Measurements from ENCODE around the gene SMPD2. TPM values are rescaled to one million over a fixed set of nuclear protein-coding genes. Genes with fewer than 3 reads are reported as not detected.

SMPD2 gene
- total RNA-seq, 1 experiment from 2014 or later, result 19.9 TPM

- H3K36me3 Mint-ChIP-seq (ENCODE audit: insufficient read depth, unreplicated experiment), result peaks cover 43% of the 10 kb centered on the region
- H3K4me1 Mint-ChIP-seq (ENCODE audit: insufficient read depth, unreplicated experiment), result peaks cover 25% of the 10 kb centered on the region
- ChIA-PET CTCF (interaction anchor here (0.6 to 1.2 kb wide), 3 partner anchors 100 to 899 kb away, joined by 4 to 5 read pairs (median 5); partner anchors contain the start of gene CD164), POLR2A (interaction anchor here (0.6 to 2.1 kb wide), 7 partner anchors 12 to 920 kb away, joined by 3 to 13 read pairs (median 4); partner anchors contain the start of genes CD164, PPIL6 and SMPD2)
- intact Hi-C loops (cut with micrococcal nuclease), result loop anchor here (2.0 kb wide), 1 partner anchor 42 kb away; the partner anchor contains the start of genes PPIL6 and SMPD2
- TF ChIP-seq CTCF (IDR thresholded peaks at IDR 0.05; ENCODE audit: unreplicated experiment), result no peak
- DNase-seq (ENCODE audit: unreplicated experiment), result peak; percentile 88
- no peaks in the 10 kb centered on the region for H3K27me3 Mint-ChIP-seq (ENCODE audit: insufficient read depth, unreplicated experiment)
- BruUV-seq (replicated peaks), result no TSS peak
- peak within 1 kb of the TSS; percentile 89 for H3K4me3 Mint-ChIP-seq (ENCODE audit: unreplicated experiment)
- H3K9me3 Mint-ChIP-seq (ENCODE audit: unreplicated experiment), result no peaks in the 10 kb centered on the region
- H3K27ac Mint-ChIP-seq (ENCODE audit: low read depth, unreplicated experiment), result peak within 1 kb of the TSS; percentile 37
Measured at GRCh38 chr6:109482905-109483734, 42.6 kb downstream of the SMPD2 start, which contains the start of gene ZBTB24. TSS of gene ZBTB24 (minus strand) at chr6:109483219. CDS start at chr6:109482026, 1,193 bp downstream.

- peaks cover 20% of the 10 kb centered on the region for H3K4me1 Mint-ChIP-seq (ENCODE audit: insufficient read depth, unreplicated experiment)
- ChIA-PET CTCF (no interaction called here), POLR2A (no interaction called here)
- H3K27me3 Mint-ChIP-seq (ENCODE audit: insufficient read depth, unreplicated experiment), result no peaks in the 10 kb centered on the region
- no peak for TF ChIP-seq CTCF (IDR thresholded peaks at IDR 0.05; ENCODE audit: unreplicated experiment)
- H3K36me3 Mint-ChIP-seq (ENCODE audit: insufficient read depth, unreplicated experiment), result peaks cover 38% of the 10 kb centered on the region
- DNase-seq (ENCODE audit: unreplicated experiment), result no peak
- no peaks in the 10 kb centered on the region for H3K9me3 Mint-ChIP-seq (ENCODE audit: unreplicated experiment)
- intact Hi-C loops (cut with micrococcal nuclease), result loop anchor here (2.0 kb wide), 1 partner anchor 43 kb away; the partner anchor contains the start of genes PPIL6 and SMPD2
- H3K27ac Mint-ChIP-seq (ENCODE audit: low read depth, unreplicated experiment), result peak overlapping the region; percentile 31
- no TSS peak for BruUV-seq (replicated peaks)
- peak overlapping the region; percentile 89 for H3K4me3 Mint-ChIP-seq (ENCODE audit: unreplicated experiment)
Measured at GRCh38 chr6:109483735-109484057, 43.2 kb downstream of the SMPD2 start.

GRCh38 chr6:109484122-109484521 lies 43.6 kb downstream of the SMPD2 start:
- Mint-ChIP-seq H3K4me3 (ENCODE audit: unreplicated experiment) (peak overlapping the region; percentile 89), H3K4me1 (ENCODE audit: insufficient read depth, unreplicated experiment) (peaks cover 16% of the 10 kb centered on the region), H3K27ac (ENCODE audit: low read depth, unreplicated experiment) (peak overlapping the region; percentile 31), H3K9me3 (ENCODE audit: unreplicated experiment) (no peaks in the 10 kb centered on the region), H3K27me3 (ENCODE audit: insufficient read depth, unreplicated experiment) (no peaks in the 10 kb centered on the region), H3K36me3 (ENCODE audit: insufficient read depth, unreplicated experiment) (peaks cover 34% of the 10 kb centered on the region)
- POLR2A ChIA-PET, result no interaction called here
- TF ChIP-seq CTCF (IDR thresholded peaks at IDR 0.05; ENCODE audit: unreplicated experiment), result no peak
- intact Hi-C loops (cut with micrococcal nuclease), result no loop called here
- CTCF ChIA-PET, result interaction anchor here (0.6 kb wide), 1 partner anchor 556 kb away, joined by 3 read pairs; no protein-coding TSS in a partner anchor
- no peak for DNase-seq (ENCODE audit: unreplicated experiment)
- BruUV-seq (replicated peaks), result no TSS peak

- Mint-ChIP-seq H3K27ac (ENCODE audit: low read depth, unreplicated experiment) (no peak overlapping the region), H3K9me3 (ENCODE audit: unreplicated experiment) (no peaks in the 10 kb centered on the region), H3K36me3 (ENCODE audit: insufficient read depth, unreplicated experiment) (peaks cover 25% of the 10 kb centered on the region), H3K27me3 (ENCODE audit: insufficient read depth, unreplicated experiment) (no peaks in the 10 kb centered on the region), H3K4me3 (ENCODE audit: unreplicated experiment) (no peak overlapping the region), H3K4me1 (ENCODE audit: insufficient read depth, unreplicated experiment) (peaks cover 12% of the 10 kb centered on the region)
- BruUV-seq (replicated peaks), result no TSS peak
- POLR2A ChIA-PET, result interaction anchor here (0.8 kb wide), 2 partner anchors 97 to 1397 kb away, joined by 3 read pairs; no protein-coding TSS in a partner anchor
- no peak for TF ChIP-seq CTCF (IDR thresholded peaks at IDR 0.05; ENCODE audit: unreplicated experiment)
- intact Hi-C loops (cut with micrococcal nuclease), result no loop called here
- no peak for DNase-seq (ENCODE audit: unreplicated experiment)
- CTCF ChIA-PET, result interaction anchor here (0.6 to 1.2 kb wide), 4 partner anchors 10 to 907 kb away, joined by 3 to 4 read pairs (median 3); no protein-coding TSS in a partner anchor
Measured at GRCh38 chr6:109485266-109485935, 44.9 kb downstream of the SMPD2 start.
